Natural killer cell (primary cell): ENCODE results near the gene ATG4A. TPM values are rescaled to one million over a fixed set of nuclear protein-coding genes. Genes with fewer than 3 reads are reported as not detected.

ENCODE experiments used
- ATAC-seq, 3 donors: fragments of 150-1000 bp in 2 of 3; fragments of 200-7000 bp in 1 of 3; cut with Tn5 transposase; 1 replicate in 1 of 3; 2 replicates in 2 of 3; pipeline ENCODE4 v1.10.0; 2021; ENCODE audit warnings: mild to moderate bottlenecking in 2 of 3, moderate library complexity in 2 of 3
- DNase-seq, 2 donors: peaks; one replicate each; pipeline versions ENCODE4 v3.0.0 to v3.0.0-alpha.2; 2013 to 2021; ENCODE audit warnings: mixed read lengths in 1 of 2
- H3K27ac ChIP-seq: one replicate; pipeline ENCODE4 v1.5.1; 2013; ENCODE audit warnings: mild to moderate bottlenecking, low read length
- H3K27me3 ChIP-seq: one replicate; pipeline ENCODE4 v1.6.1; 2013; ENCODE audit warnings: low read length; ENCODE audit not compliant: control insufficient read depth, insufficient read depth
- H3K36me3 ChIP-seq: one replicate; pipeline ENCODE4 v1.6.1; 2013; ENCODE audit warnings: low read length; ENCODE audit not compliant: control insufficient read depth, insufficient read depth
- H3K4me1 ChIP-seq: one replicate; pipeline ENCODE4 v1.6.1; 2013; ENCODE audit warnings: low read length; ENCODE audit not compliant: control insufficient read depth, insufficient read depth
- H3K4me3 ChIP-seq: one replicate; pipeline ENCODE4 v1.5.1; 2013; ENCODE audit warnings: low read length
- H3K9me3 ChIP-seq: one replicate; pipeline ENCODE4 v1.6.1; 2013; ENCODE audit warnings: low read length; ENCODE audit not compliant: control insufficient read depth, insufficient read depth
- H3K27ac Mint-ChIP-seq, 2 donors: one replicate each; pipeline ENCODE4 v1.8.0; 2022; ENCODE audit warnings: mild to moderate bottlenecking in 2 of 2, mixed read lengths in 2 of 2, moderate library complexity in 1 of 2
- H3K27me3 Mint-ChIP-seq, 2 donors: one replicate each; pipeline ENCODE4 v1.8.0; 2022; ENCODE audit warnings: low read depth in 2 of 2, mixed read lengths in 2 of 2
- H3K36me3 Mint-ChIP-seq: one replicate; pipeline ENCODE4 v1.8.0; 2022; ENCODE audit warnings: mixed read lengths
- H3K4me1 Mint-ChIP-seq, 2 donors: one replicate each; pipeline ENCODE4 v1.8.0; 2022; ENCODE audit warnings: mixed read lengths in 2 of 2
- H3K4me3 Mint-ChIP-seq: one replicate; pipeline ENCODE4 v1.8.0; 2022; ENCODE audit warnings: mild to moderate bottlenecking, moderate library complexity, mixed read lengths
- H3K9me3 Mint-ChIP-seq, 2 donors: one replicate each; pipeline ENCODE4 v1.8.0; 2022; ENCODE audit warnings: mixed read lengths in 2 of 2
- CTCF ChIP-seq: fragments of 200-600 bp; IDR thresholded peaks from one replicate; pipeline ENCODE4 v1.8.0; 2022; ENCODE audit warnings: antibody characterized with exemption
- WGBS: methylation state at CpG from one replicate; pipeline ENCODE4 v1.1.7; 2013; ENCODE audit warnings: missing lambda C conversion rate; ENCODE audit not compliant: insufficient coverage; 5-methylcytosine and 5-hydroxymethylcytosine counted together
- intact Hi-C: fragments of 100-400 bp; cut with micrococcal nuclease; formaldehyde crosslinking; loops from one replicate; pipeline ENCODE4 v1.14.2; 2022
- total RNA-seq, 4 donors: library from RNA; stranded (reverse); fragments of 120-200 nt in 1 of 4; gene quantifications; one replicate each; pipeline versions ENCODE4 v1.2.3 to v1.2.4, GENCODE V29; 2013 to 2022

ATG4A gene
- total RNA-seq, 3 donors from 2014 or later (not counting 1 experiment from before 2014, with no cell fraction given): 10.7 to 13.5 (median 11.6) TPM

- no peaks in the 10 kb centered on the region for H3K36me3 ChIP-seq
- no peak for TF ChIP-seq CTCF
Observed at GRCh38 chrX:108171671-108172070, 80.1 kb downstream of the ATG4A start.

GRCh38 chrX:108173874-108174273, 82.3 kb downstream of the ATG4A start:
- Histone ChIP-seq H3K27me3 (no peaks in the 10 kb centered on the region), H3K4me3 (no peak overlapping the region), H3K4me1 (no peaks in the 10 kb centered on the region), H3K36me3 (no peaks in the 10 kb centered on the region), H3K9me3 (no peaks in the 10 kb centered on the region), H3K27ac (no peak overlapping the region)
- Mint-ChIP-seq H3K27ac (no peak overlapping the region), H3K27me3 (peaks cover 0 to 2% of the 10 kb centered on the region in 2 donors), H3K36me3 (no peaks in the 10 kb centered on the region), H3K9me3 (no peaks in the 10 kb centered on the region), H3K4me1 (no peaks in the 10 kb centered on the region), H3K4me3 (no peak overlapping the region)
- 0% methylated on average over 1 of the region's 3 CpGs for WGBS
- TF ChIP-seq CTCF: no peak
- intact Hi-C loops: no loop called here
- ATAC-seq (no peak), DNase-seq (no peak)

More at GRCh38 chrX:108171671-108172070, 80.1 kb downstream of the ATG4A start:
- no peaks in the 10 kb centered on the region for H3K36me3 Mint-ChIP-seq
- DNase-seq (no peak), ATAC-seq (no peak)
- H3K9me3 Mint-ChIP-seq: no peaks in the 10 kb centered on the region
- H3K4me1 Mint-ChIP-seq: no peaks in the 10 kb centered on the region
- H3K4me3 Mint-ChIP-seq: no peak overlapping the region
- Histone ChIP-seq H3K4me1 (no peaks in the 10 kb centered on the region), H3K27me3 (no peaks in the 10 kb centered on the region), H3K27ac (no peak overlapping the region), H3K9me3 (no peaks in the 10 kb centered on the region), H3K4me3 (no peak overlapping the region)
- 96% methylated on average over 4 of the region's 4 CpGs for WGBS
- intact Hi-C loops: no loop called here
- peaks cover 0 to 2% of the 10 kb centered on the region in 2 donors for H3K27me3 Mint-ChIP-seq
- H3K27ac Mint-ChIP-seq: no peak overlapping the region

GRCh38 chrX:108177351-108178142, 86.0 kb downstream of the ATG4A start:
- H3K9me3 Mint-ChIP-seq: no peaks in the 10 kb centered on the region
- WGBS: 92% methylated on average over 8 of the region's 8 CpGs
- H3K27ac Mint-ChIP-seq: no peak overlapping the region
- Histone ChIP-seq H3K36me3 (no peaks in the 10 kb centered on the region), H3K9me3 (no peaks in the 10 kb centered on the region), H3K27ac (no peak overlapping the region), H3K4me3 (no peak overlapping the region), H3K27me3 (no peaks in the 10 kb centered on the region), H3K4me1 (no peaks in the 10 kb centered on the region)
- DNase-seq (no peak), ATAC-seq (no peak)
- H3K4me3 Mint-ChIP-seq: no peak overlapping the region
- intact Hi-C loops: no loop called here
- H3K4me1 Mint-ChIP-seq: no peaks in the 10 kb centered on the region
- TF ChIP-seq CTCF: no peak
- peaks cover 2 to 7% of the 10 kb centered on the region in 2 donors for H3K27me3 Mint-ChIP-seq
- H3K36me3 Mint-ChIP-seq: no peaks in the 10 kb centered on the region

- Histone ChIP-seq H3K4me3 (no peak overlapping the region), H3K9me3 (no peaks in the 10 kb centered on the region), H3K4me1 (no peaks in the 10 kb centered on the region), H3K36me3 (no peaks in the 10 kb centered on the region), H3K27me3 (no peaks in the 10 kb centered on the region), H3K27ac (no peak overlapping the region)
- no peak overlapping the region for H3K27ac Mint-ChIP-seq
- no peak for TF ChIP-seq CTCF
- WGBS: 92% methylated on average over 5 of the region's 7 CpGs
- peaks cover 2 to 7% of the 10 kb centered on the region in 2 donors for H3K27me3 Mint-ChIP-seq
- no peaks in the 10 kb centered on the region for H3K9me3 Mint-ChIP-seq
- ATAC-seq: no peak
- H3K36me3 Mint-ChIP-seq: no peaks in the 10 kb centered on the region
- intact Hi-C loops: no loop called here
- DNase-seq: no peak
- H3K4me1 Mint-ChIP-seq: no peaks in the 10 kb centered on the region
- H3K4me3 Mint-ChIP-seq: no peak overlapping the region
Observed at GRCh38 chrX:108178143-108178498, 86.5 kb downstream of the ATG4A start.
